MM.1S (cell line): ENCODE data around the gene PKN1.

Source experiments
- DNase-seq: peaks from one replicate; pipeline ENCODE4 v3.0.0-alpha.2; 2015
- H2AFZ ChIP-seq: fragments of 300-600 bp; sonication (generic); 2 replicates; pipeline ENCODE4 v1.6.0; 2016; ENCODE audit warnings: antibody characterized with exemption, low read length
- H3F3A ChIP-seq: fragments of 300-600 bp; sonication (generic); 2 replicates; pipeline ENCODE4 v1.6.1; 2016; ENCODE audit warnings: mild to moderate bottlenecking, antibody characterized with exemption, low read length, moderate library complexity, mixed read lengths; ENCODE audit not compliant: insufficient read depth
- H3K27ac ChIP-seq: fragments of 300-600 bp; sonication (generic); 2 replicates; pipeline ENCODE4 v1.5.1; 2016; ENCODE audit warnings: mild to moderate bottlenecking, low read length
- H3K27me3 ChIP-seq: fragments of 300-600 bp; sonication (generic); replicated peaks from 2 replicates; pipeline ENCODE4 v1.6.0; 2016; ENCODE audit warnings: low read length; ENCODE audit not compliant: insufficient read depth
- H3K36me3 ChIP-seq: fragments of 300-600 bp; sonication (generic); replicated peaks from 2 replicates; pipeline ENCODE4 v1.6.1; 2016; ENCODE audit warnings: mild to moderate bottlenecking, low read length, mixed read lengths; ENCODE audit not compliant: insufficient read depth
- H3K4me1 ChIP-seq: fragments of 300-600 bp; sonication (generic); 2 replicates; pipeline ENCODE4 v1.6.1; 2016; ENCODE audit warnings: low read length, mixed read lengths
- H3K4me2 ChIP-seq: fragments of 300-600 bp; sonication (generic); 2 replicates; pipeline ENCODE4 v1.6.0; 2016; ENCODE audit warnings: low read depth, low read length
- H3K4me3 ChIP-seq: fragments of 300-600 bp; sonication (generic); 2 replicates; pipeline ENCODE4 v1.5.1; 2016; ENCODE audit warnings: low read length, mixed read lengths
- H3K79me2 ChIP-seq: fragments of 300-600 bp; sonication (generic); 2 replicates; pipeline ENCODE4 v1.6.1; 2016; ENCODE audit warnings: mixed run types, low read length, mixed read lengths
- H3K9ac ChIP-seq: fragments of 300-600 bp; sonication (generic); 2 replicates; pipeline ENCODE4 v1.6.1; 2016; ENCODE audit warnings: low read length, mixed read lengths
- H3K9me2 ChIP-seq: fragments of 300-600 bp; sonication (generic); replicated peaks from 2 replicates; pipeline ENCODE4 v1.6.1; 2016; ENCODE audit warnings: mild to moderate bottlenecking, low read length, mixed read lengths; ENCODE audit not compliant: insufficient read depth
- H3K9me3 ChIP-seq: fragments of 300-600 bp; sonication (generic); replicated peaks from 2 replicates; pipeline ENCODE4 v1.6.1; 2016; ENCODE audit warnings: mild to moderate bottlenecking, low read length, mixed read lengths; ENCODE audit not compliant: insufficient read depth
- H4K20me1 ChIP-seq: fragments of 300-600 bp; sonication (generic); 2 replicates; pipeline ENCODE4 v1.6.1; 2016; ENCODE audit warnings: mild to moderate bottlenecking, low read length, moderate library complexity, mixed read lengths; ENCODE audit not compliant: insufficient read depth
- CTCF ChIP-seq: fragments of 300-600 bp; sonication (generic); IDR thresholded peaks from 2 replicates; pipeline ENCODE4 v1.5.1; 2016; ENCODE audit warnings: antibody characterized with exemption, low read length, mixed read lengths
- EZH2 ChIP-seq: fragments of 300-600 bp; sonication (generic); optimal IDR thresholded peaks from 2 replicates; pipeline ENCODE3; 2017; ENCODE audit warnings: low read depth, mild to moderate bottlenecking, antibody characterized with exemption, low read length, mixed read lengths
- EZH2phosphoT487 ChIP-seq: fragments of 300-600 bp; sonication (generic); IDR thresholded peaks from 2 replicates; pipeline ENCODE4 v1.6.1; 2018; ENCODE audit warnings: antibody characterized with exemption, low read length

Gene PKN1

GRCh38 chr19:14390548-14390947, 42.6 kb upstream of the PKN1 start:
- no peak for TF ChIP-seq EZH2
- no peak for TF ChIP-seq CTCF
- TF ChIP-seq EZH2phosphoT487 = no peak
- Histone ChIP-seq H4K20me1 (no peaks in the 10 kb centered on the region), H3K4me2 (no peak overlapping the region), H3K9ac (no peak overlapping the region), H3F3A (no peaks in the 10 kb centered on the region), H3K4me3 (no peak overlapping the region), H2AFZ (no peak overlapping the region), H3K36me3 (no peaks in the 10 kb centered on the region), H3K27ac (no peak overlapping the region), H3K79me2 (no peaks in the 10 kb centered on the region), H3K9me2 (no peaks in the 10 kb centered on the region), H3K9me3 (no peaks in the 10 kb centered on the region), H3K27me3 (peaks cover 51% of the 10 kb centered on the region), H3K4me1 (no peaks in the 10 kb centered on the region)
- no peak for DNase-seq

DNA sequence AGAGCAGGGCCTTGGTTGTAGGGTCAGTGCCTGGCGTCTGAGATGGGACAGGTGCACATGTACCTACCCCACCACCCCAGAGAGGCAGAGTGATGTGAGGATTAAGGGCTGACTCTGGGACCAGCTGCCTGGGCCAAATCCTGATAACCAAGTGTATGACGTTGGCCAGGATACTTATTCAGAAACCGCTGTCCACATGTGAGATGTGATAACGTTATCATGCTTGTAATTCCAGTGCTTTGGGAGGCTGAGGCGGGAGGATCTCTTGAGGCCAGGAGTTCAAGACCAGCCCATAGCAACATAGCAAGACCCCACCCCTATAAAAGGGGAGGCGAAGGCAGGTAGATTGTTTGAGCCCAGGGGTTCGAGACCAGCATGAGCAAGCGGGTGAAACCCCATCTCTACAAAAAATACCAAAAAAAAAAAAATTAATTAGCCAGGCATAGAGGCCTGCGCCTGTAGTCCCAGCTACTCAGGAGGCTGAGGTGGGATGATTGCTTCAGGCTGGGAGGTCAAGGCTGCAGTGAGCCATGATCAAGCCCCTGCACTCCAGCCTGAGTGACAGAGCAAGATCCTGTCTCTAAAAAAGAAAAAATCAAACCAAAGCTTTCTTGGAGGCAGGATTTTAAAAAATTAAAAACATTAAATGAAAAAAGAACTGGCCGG, 41.8 kb upstream of the PKN1 start:
- peaks cover 53% of the 10 kb centered on the region for H3K27me3 ChIP-seq
- no peaks in the 10 kb centered on the region for H3F3A ChIP-seq
- no peaks in the 10 kb centered on the region for H3K9me2 ChIP-seq
- no peak for DNase-seq
- no peaks in the 10 kb centered on the region for H3K9me3 ChIP-seq
- no peaks in the 10 kb centered on the region for H4K20me1 ChIP-seq
- H3K4me2 ChIP-seq = no peak overlapping the region
- no peak for TF ChIP-seq EZH2
- H3K9ac ChIP-seq = no peak overlapping the region
- H3K79me2 ChIP-seq = no peaks in the 10 kb centered on the region
- H3K36me3 ChIP-seq = no peaks in the 10 kb centered on the region
- H3K27ac ChIP-seq = no peak overlapping the region
- no peaks in the 10 kb centered on the region for H3K4me1 ChIP-seq
- H3K4me3 ChIP-seq = no peak overlapping the region
- no peak overlapping the region for H2AFZ ChIP-seq

GRCh38 chr19:14393329-14393728, 39.8 kb upstream of the PKN1 start:
- no peak for DNase-seq
- Histone ChIP-seq H3K9me2 (no peaks in the 10 kb centered on the region), H4K20me1 (no peaks in the 10 kb centered on the region), H3K27me3 (peaks cover 48% of the 10 kb centered on the region), H2AFZ (no peak overlapping the region), H3K79me2 (no peaks in the 10 kb centered on the region), H3K4me3 (no peak overlapping the region), H3K9ac (no peak overlapping the region), H3K4me2 (no peak overlapping the region), H3F3A (no peaks in the 10 kb centered on the region), H3K36me3 (no peaks in the 10 kb centered on the region), H3K9me3 (no peaks in the 10 kb centered on the region), H3K4me1 (no peaks in the 10 kb centered on the region), H3K27ac (no peak overlapping the region)
- TF ChIP-seq EZH2 (no peak), CTCF (no peak), EZH2phosphoT487 (no peak)

DNA sequence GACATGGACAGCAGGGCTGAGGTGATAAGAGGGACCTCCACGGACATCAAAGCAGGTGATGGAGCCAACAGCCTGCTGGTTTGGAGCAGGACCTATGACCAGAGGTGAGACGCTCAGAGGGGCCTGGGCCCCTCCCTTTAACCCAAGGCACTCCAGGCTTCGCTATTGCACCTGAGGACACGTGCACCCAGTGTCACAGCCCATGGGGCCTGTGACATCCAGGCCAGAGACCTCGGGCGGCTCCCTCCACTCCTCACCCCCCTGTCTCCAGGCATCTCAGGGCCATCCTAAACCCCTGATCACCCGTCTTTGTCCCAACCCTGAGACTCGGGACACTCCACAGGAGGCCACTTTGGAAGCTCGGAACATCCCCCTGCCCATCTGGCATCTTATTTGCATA, 38.9 kb upstream of the PKN1 start:
- peaks cover 53% of the 10 kb centered on the region for H3K27me3 ChIP-seq
- H3K4me1 ChIP-seq = no peaks in the 10 kb centered on the region
- no peaks in the 10 kb centered on the region for H3K79me2 ChIP-seq
- no peak overlapping the region for H3K4me3 ChIP-seq
- H3K4me2 ChIP-seq = no peak overlapping the region
- no peaks in the 10 kb centered on the region for H3K9me3 ChIP-seq
- no peaks in the 10 kb centered on the region for H3F3A ChIP-seq
- no peak overlapping the region for H3K27ac ChIP-seq
- H4K20me1 ChIP-seq = no peaks in the 10 kb centered on the region
- H3K9me2 ChIP-seq = no peaks in the 10 kb centered on the region
- no peak overlapping the region for H3K9ac ChIP-seq
- H3K36me3 ChIP-seq = no peaks in the 10 kb centered on the region
- TF ChIP-seq EZH2phosphoT487 (no peak), CTCF (no peak), EZH2 (no peak)
- no peak for DNase-seq
- no peak overlapping the region for H2AFZ ChIP-seq
